HG02642 (cell line): ENCODE results near the gene FPR1.
"Not testable (repeated sequence)": the region's sequence is repeated elsewhere in the genome, so short reads cannot be mapped to it uniquely, and the experiment has no call there.

Experiments used
- ATAC-seq: cut with Tn5 transposase; IDR thresholded peaks from one replicate; pipeline ENCODE4 v1.9.1; 2021; ENCODE audit warnings: mild to moderate bottlenecking; ENCODE audit not compliant: unreplicated experiment, poor library complexity

Gene FPR1

DNA sequence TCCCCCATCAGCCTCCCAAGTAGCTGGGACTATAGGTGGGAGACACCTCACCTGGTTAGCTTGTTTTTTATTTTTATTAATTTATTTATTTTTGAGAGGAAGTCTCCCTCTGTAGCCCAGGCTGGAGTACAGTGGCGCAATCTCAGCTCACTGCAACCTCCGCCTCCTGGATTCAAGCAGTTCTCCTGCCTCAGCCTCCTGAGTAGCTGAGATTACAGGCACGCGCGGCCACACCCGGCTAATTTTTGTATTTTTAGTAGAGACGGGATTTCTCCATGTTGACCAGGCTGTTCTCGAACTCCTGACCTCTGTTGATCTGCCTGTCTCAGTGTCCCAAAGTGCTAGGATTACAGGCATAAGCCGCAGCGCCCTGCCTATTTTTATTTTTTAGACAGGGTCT is 13.2 kb downstream of the FPR1 start:
- not testable (repeated sequence) for ATAC-seq

DNA sequence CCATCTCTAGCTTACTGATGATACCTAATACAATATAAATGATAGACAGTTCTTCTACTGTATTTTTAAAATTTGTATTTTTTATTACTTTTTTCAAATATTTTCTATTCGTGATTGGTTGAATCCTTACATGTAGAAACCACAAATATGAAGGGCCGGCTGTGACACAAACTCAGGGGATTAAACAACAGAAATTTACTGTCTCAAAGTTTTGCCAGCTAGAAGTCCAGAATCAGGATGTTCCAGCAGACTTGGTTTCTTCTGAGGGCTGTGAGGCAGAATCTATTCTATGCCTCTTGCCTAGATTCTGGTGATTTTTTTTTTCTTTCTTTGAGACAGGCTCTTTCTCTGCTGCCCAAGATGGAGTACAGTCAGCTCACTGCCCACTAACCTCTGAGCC is 13.8 kb downstream of the FPR1 start:
- no peak for ATAC-seq

DNA sequence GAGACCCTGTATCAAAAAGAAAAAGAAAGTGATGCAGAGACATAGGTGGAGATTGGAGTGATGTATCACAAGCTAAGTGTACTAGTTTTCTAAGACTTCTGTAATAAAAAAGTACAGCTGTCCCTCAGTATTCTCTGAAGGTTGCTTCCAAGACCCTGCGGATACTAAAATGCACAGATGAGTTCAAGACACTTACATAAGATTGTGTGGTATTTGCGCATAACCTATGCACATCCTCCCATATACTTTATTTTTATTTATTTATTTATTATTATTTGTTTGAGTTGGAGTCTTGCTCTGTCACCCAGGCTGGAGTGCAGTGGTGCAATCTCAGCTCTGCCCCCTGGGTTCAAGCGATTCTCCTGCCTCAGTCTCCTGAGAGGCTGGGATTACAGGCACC is 14.3 kb downstream of the FPR1 start:
- ATAC-seq, result no peak

DNA sequence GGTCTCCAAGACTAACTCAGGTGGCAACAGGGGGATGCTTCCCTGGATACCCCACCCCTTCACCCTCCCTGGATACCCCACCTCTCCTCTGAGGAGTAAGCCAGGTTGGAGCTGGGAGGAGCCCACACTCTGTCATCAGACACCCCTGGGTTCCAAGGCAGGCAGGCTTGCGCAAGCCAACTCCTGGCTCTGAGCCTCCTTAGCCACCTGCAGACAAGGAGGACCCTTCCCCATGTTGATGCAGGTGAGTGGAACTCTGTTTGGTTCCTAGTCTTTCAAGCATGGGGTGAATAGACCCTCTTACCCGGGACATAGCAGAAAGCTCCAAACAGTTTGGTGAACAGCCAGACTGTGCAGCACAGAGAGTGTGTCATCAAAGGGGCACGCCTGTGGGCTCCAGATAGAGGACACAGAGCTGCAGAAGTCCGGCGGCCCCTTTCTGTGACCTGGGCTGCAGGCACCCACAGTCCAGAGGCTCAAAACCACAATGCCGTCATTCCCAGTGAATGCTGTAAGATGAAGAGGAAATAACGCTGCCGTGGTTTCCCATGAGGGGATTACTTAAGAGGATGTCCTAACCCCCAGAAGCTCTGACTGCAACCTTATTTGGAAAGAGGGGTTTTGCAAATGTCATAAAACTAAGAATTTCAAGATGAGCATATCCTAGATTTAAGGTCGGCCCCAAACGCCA is 15.8 kb downstream of the FPR1 start:
- ATAC-seq, result no peak

DNA sequence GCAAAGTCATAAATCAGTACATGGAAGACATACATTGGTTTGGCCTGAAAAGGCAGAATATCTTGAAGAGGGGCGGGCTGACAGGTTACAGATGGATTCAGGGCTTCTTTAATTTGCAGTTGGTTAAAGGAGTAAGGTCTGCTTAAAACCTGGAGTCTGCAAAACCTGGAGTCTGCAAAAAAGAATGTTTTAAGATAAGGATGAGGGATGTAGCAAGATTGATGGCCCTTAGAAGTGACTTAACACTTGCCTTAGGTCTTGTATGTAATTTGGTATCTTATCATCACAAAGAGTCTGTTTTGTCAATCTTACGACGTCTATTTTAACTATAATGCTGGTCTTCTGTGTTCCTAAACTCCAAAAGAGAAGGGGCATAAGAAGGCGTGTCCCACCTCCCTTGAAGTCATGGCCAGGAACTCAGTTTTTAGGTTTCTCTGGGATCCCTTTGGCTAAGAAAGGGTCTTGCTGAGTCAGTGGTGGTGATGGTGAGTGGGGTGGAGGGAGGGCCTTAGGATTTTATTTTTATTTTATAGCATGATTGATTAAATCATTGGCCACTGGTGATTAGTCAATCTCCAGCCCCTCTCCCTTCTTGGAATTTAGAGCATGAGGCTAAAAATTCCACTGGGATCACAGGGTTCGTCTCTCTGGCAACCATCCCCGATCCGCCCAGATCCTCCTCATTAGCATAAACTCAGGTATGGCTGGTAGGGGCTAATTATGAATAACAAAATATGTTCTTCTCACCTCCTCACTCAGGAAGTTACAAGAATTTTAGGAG is 17.7 kb downstream of the FPR1 start:
- ATAC-seq, result no peak

DNA sequence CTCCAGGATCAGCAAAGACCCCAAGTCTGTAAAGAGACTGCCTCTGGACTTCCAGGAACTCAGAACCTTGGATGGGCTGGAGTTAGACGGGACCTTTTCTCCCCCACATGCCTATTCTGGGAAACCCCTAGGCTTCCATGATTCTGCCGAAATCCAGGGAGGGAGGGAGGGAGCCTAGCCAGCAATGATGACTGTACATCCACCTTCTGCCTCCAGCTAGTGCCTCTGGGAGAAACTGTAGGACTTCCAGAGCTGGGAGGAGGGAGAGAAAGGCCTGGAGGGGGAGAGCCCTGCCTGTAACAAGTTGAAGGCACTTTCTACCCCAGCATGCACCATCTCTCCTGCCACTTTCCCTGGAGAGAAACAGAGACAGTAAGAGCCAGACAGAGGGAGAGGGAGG is 21.9 kb downstream of the FPR1 start:
- no peak for ATAC-seq

DNA sequence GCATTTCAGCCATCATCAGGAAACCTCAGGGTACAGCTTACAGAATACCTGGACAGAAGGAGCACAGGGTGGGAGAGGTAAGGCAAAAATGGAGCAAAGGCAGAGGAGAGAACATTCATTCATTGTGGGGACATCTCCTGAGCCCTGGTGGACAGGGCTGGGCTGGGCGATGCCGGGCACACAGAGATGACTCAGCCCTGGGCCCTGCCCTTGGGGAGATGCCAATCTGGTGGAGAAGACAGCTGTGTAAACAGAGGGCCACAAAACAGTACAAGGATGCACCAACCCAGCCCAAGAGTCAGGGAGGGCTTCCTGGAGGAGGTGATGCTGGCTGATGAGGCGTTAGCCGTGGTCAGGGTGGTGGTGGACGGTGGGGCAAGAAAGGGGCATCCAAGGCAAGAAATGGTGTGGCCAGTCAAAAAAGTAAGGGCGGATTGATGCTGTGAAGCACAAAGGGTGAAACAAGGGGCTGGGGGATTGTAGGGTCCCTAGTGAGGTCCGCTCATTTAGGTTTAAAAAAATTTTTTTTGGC is 24.3 kb downstream of the FPR1 start:
- ATAC-seq, result no peak

DNA sequence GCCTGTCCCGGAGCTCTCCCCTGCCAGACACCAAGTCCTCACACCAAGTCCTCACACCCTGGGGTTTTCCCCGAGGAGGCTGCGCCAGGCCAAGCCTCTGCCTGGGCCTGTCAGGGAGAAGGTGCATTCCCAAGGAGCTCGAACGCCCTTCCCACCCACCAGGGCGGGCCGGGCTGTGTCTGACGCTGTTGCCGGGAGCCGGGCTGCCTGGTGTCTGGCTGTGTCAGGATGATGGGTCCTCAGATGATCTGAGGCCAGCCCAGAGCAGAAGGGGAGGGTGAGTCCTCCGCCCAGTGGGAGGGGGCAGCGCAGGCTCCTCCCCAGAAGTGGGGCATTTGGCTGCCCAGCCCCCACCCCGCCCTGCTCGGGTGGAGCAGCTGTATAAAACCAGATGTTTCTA is 25.6 kb downstream of the FPR1 start:
- no peak for ATAC-seq

DNA sequence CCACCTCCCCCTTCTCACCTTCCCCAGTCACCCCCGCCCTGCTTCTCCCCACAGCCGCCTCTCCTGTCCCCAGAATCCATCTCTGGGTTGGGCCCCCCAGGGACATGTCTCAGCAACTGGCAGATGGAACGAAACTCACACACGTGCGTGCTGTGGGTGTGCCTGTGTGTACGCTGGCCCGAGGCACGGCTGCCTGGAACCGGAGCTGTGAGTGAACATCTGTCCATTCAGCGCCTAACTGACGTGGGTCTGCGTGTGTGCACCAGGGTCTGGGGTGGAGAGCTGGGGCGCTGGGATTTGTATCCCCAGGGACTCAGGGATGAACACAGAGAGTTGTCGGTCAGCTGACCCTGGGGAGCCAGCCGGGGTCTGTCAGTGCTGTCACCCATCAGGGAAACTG is 27.1 kb downstream of the FPR1 start:
- ATAC-seq, result no peak

DNA sequence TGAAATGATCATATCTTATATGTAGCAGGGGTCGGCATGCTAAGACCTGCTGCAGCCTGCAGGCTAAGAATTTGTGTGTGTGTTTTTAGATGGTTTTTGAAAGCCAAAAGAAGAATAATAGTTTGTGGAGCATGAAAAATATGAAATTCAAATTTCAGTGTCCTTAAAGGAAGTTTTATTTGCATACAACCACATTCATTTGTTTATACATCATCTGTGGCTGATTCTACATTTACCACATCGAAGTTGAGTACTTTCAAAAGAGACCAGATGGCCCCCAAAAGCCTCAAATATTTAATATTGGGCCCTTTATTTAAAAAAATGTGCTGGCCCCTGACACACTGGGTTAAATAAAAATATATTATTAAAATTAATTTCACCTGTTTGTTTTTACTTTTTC is 29.2 kb downstream of the FPR1 start:
- ATAC-seq, result no peak

DNA sequence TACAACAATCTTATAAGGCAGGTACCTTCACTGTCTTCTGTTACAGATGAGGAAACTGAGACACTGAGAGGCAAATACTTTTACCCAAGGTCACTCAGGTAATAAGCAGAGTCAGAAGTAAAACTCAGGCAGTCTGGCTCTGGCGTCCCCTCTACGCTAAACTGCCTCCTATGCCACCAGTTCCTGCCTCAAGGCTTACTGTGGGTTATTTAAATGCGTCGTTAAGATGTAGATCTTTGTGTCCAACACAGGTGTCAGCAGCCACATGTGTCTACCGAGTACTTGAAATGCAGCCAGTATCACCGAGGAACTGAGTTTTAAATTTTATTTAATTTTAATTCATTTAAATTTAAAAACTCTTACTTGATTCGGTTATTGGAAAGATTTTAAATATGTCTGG is 29.8 kb downstream of the FPR1 start:
- no peak for ATAC-seq

DNA sequence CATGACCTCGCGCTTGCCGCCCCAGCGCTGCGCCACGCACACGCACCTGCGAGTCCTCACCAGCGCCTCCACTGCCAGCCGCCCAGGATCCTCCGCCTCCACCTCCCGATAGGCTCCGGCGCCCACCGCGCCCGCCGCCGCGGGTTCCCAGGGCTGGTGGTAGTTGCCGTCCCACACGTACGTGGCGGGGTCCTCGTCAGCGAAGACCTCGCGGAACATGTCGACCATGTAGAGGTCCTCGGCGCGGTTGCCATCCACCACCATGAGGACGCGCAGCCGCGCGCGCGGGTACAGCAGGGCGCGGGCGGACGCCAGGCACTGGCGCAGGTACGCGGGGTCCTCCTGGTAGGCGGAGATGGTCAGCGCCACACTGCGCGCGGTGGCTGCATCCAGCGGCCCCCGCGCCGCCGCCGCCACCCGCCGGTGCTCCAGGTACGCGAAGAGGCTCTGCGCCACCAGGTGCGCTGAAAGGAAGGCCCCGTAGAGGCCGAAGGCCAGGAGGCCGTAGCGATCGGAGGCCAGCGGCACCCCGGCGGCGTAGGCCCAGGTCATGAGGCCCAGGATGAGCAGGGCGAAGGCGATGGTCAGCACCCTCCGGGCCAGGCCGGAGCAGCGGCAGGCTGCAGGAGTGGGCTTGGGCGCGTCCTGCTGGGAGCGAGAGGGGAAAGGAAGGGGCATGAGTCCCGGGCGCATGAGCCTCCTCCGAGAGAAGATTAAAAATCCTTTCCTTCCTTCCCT is 32.3 kb downstream of the FPR1 start:
- no peak for ATAC-seq

DNA sequence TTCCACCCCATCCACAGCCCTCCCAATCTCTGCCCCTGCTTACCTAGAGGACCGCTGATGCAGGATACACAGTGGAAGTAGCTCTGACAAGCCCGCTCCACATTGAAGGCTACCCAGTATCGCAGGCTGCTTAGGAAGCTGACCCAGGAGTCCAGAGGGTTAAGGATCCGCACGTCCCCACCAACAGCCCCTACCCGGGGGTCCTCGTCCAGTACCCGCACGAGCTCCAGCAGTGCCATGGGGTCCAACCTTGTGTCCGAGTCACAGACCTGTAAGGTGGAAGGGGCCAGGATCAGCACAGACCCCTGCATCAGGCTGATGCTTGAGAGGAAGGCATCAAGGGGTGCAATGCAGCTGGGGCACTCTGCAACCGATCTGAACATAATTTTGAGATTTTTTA is 34.8 kb downstream of the FPR1 start:
- ATAC-seq, result no peak

DNA sequence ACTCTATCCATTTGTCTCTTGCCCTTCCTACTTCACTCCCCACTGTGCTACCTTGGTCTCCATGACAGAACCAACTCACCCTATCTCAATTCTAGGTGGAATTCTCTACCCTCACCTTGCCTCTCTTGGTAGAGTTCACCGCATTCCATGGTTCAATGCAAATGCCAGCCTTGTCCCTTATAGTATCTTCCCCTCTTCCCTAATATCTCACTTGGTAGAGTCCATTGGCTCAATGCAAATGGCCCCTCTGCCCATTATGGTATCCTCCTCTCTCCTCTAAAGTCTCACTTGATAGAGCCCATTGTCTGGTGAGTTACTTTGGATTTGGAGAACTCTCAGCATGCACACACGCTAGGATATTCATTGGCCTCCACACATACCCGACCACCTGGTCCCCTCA is 35.8 kb downstream of the FPR1 start:
- ATAC-seq, result no peak

DNA sequence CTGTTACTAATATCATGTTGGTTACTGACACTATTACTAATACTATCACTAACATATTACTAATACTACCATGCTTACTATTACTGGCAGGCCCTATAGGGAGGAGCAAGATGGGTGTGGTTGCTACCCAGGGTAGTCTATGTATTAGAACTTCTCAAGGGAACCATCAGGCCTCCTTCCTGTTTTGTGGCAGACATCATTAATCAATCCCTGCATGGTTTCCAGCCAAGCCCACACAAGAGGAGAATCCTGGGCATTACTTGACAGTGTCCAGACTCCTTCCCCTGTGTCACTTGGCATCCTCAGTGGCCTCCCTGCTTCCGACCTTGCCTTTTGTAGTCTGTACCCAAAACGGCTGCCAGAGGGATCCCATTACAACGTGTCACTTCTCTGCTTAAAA is 36.8 kb downstream of the FPR1 start:
- ATAC-seq, result no peak

DNA sequence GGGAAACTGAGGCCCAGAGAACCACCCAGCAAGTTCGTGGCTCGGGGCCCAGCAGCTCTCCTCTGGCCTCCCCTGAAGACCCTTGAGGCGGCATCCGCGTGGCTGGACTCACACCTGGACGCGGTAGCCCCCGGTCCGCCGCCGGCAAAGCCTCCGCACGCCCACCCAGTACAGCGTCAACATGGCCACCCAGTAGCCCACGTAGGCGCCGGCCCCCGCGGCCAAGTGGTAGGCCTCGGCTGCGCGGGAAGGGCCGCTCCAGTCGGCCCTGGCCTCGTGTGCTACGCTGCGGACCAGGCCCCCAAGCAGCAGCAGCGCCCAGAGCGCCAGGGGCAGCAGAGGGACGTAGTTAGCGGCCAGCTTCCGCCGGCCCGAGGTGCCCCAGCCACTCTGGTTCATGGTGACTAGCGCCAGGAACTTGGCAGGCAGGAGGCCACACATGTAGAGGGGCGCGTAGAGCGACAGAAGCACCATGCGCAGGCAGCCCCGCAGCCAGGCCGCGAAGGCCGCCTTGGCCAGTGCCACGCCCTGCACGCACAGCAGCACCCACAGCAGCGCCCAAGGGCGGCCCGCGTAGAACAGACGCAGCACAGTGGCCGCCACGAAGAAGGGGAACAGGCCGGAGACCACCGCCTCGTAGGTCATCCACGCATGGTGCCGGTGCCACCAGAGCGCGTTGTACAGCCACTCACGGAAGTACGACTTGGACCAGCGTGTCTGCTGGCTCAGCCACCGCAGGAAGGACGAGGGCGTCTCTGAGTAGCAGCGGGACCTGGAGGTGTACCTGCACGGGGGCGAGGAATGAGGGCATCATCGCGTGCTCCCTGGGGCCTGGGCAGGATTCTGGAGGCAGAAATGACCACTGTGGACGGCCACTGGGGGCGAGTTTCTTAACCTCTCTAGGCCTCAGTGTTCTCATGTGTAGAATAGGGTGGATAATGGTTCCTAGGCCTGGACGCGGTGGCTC is 38.1 kb downstream of the FPR1 start:
- ATAC-seq, result no peak

DNA sequence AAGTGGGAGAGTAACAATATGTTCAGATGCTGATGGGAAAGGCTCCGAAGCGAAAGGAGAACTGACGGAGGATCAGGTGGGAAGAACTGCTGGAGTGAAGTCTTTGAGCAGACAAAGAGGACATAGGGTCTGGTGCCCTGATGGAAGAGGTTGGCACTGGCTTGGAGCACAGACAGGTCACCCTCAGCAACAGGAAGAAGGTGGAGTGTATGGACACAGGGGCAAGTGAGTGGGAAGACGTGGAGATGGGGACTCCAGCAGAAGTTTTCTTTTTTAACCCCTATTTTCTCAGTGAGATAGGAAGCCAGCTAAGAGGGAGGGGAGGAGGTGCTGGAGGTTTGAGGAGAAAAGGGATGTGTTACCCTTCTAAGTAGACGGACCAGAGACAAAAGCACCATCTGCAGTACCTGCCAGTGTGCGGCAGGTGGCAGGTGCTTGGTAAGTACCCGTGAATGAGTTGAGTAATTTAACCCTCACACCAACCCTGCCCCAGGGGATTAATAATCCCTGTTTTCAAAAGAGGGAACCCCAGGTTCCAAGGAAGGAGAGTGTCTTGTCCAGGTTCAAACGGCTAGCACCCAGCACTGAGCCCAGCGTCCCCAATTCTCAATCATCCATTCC is 39.1 kb downstream of the FPR1 start:
- ATAC-seq, result no peak

DNA sequence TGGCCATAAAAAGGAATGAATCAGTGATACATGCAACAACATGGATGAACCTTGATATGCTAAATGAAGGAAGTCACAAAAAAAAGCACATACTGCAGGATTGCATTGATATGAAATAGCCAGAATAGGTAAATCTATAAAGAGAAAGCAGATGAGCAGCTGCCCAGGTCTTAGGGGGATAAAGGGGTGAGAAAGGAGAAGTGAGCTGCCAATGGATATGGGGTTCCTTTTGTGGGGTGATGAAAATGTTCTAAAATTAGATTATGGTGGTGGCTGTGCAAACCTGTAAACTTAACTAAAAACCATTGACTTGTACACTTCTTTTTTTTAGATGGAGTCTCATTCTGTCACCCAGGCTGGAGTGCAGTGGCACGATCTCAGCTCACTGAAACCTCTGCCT is 40.0 kb downstream of the FPR1 start:
- no peak for ATAC-seq

DNA sequence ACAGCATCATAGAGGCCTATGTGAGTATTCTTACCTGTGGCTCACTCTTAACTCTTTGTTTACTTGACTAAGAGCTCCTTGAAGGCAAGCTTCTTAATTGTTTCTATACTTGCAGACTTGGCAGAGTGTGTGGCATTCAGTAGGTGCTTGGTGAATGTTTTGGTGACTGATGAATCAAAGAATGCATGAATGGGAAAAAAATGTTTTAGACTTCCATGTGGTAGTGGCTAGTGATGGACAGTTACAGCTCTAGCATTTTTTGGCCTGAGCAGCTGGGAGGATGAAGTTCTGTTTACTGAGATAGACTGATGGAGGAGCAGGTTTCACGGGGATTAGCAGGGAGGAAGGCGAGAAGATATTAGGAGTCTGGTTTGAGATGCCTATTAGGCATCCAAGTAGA is 41.5 kb downstream of the FPR1 start:
- ATAC-seq, result no peak

DNA sequence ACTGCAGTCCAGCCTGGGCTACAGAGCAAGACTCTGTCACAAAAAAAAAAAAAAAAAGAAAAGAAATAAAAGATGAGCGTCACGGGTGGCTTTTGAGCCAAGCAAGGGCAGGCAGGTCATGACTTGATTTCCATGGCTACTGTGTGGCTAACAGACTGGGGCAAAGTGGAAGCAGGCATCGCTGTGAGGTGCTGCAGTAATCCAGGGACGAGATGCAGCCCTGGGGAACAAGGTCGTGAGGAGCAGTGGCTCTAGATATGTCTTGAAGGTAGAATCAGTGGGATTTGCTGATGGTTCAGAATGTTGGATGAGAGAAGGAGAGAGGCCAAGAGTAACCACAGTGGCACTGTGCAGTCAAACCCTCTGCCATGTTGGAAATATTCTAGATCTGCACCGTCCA is 42.1 kb downstream of the FPR1 start:
- ATAC-seq, result no peak
